Measurements from ENCODE around the gene SPPL2A.
"Not testable (repeated sequence)": the region's sequence is repeated elsewhere in the genome, so short reads cannot be mapped to it uniquely, and the experiment has no call there.

The SPPL2A gene

GRCh38 chr15:50767332-50767861, 1.9 kb upstream of the SPPL2A start:
- no peak for DNase-seq

- DNase-seq: no peak
Observed at GRCh38 chr15:50764461-50765194, 878 bp downstream of the SPPL2A start.

GRCh38 chr15:50758712-50759205, 6.7 kb downstream of the SPPL2A start:
- no peak for DNase-seq

- DNase-seq: no peak
Observed at GRCh38 chr15:50753463-50753862, 12.0 kb downstream of the SPPL2A start.

- DNase-seq: no peak
Observed at GRCh38 chr15:50751394-50751793, 14.1 kb downstream of the SPPL2A start.

GRCh38 chr15:50750227-50750705, 15.2 kb downstream of the SPPL2A start:
- DNase-seq: no peak

- DNase-seq: no peak
Observed at GRCh38 chr15:50747523-50747922, 18.0 kb downstream of the SPPL2A start.

GRCh38 chr15:50744601-50745000, 20.9 kb downstream of the SPPL2A start:
- DNase-seq: no peak

- DNase-seq: no peak
Observed at GRCh38 chr15:50740955-50741354, 24.6 kb downstream of the SPPL2A start.

- no peak for DNase-seq
Observed at GRCh38 chr15:50736823-50737222, 28.7 kb downstream of the SPPL2A start.

- no peak for DNase-seq
Observed at GRCh38 chr15:50735156-50735555, 30.4 kb downstream of the SPPL2A start.

- no peak for DNase-seq
Observed at GRCh38 chr15:50726315-50726714, 39.2 kb downstream of the SPPL2A start.

- DNase-seq: no peak
Observed at GRCh38 chr15:50718700-50719125, 46.8 kb downstream of the SPPL2A start.

- DNase-seq: no peak
Observed at GRCh38 chr15:50712018-50712417, 53.5 kb downstream of the SPPL2A start.

GRCh38 chr15:50710585-50710984, 54.9 kb downstream of the SPPL2A start:
- no peak for DNase-seq

GRCh38 chr15:50707878-50708427, 57.6 kb downstream of the SPPL2A start:
- no peak for DNase-seq

- no peak for DNase-seq
Observed at GRCh38 chr15:50702762-50703334, 62.7 kb downstream of the SPPL2A start.

- no peak for DNase-seq
Observed at GRCh38 chr15:50698101-50698500, 67.4 kb downstream of the SPPL2A start.

- DNase-seq: no peak
Observed at GRCh38 chr15:50697109-50697797, 68.3 kb downstream of the SPPL2A start.

- not testable (repeated sequence) for DNase-seq
Observed at GRCh38 chr15:50694634-50695165, 70.8 kb downstream of the SPPL2A start.

- no peak for DNase-seq
Observed at GRCh38 chr15:50687302-50687902, 78.1 kb downstream of the SPPL2A start.

Data from effector CD8-positive, alpha-beta T cell (primary cell).